Thyroid gland (tissue), 4 donors: ENCODE measurements around the gene TGM1.

ENCODE experiments used
- POLR2A ChIP-seq, 2 donors: fragments of 450-650 bp; IDR thresholded peaks; one replicate each; pipeline ENCODE4 v1.6.1; 2017; ENCODE audit warnings: antibody characterized with exemption in 2 of 2, mild to moderate bottlenecking in 2 of 2, moderate library complexity in 1 of 2
- TF ChIP-seq, protein P1 (sequence below), 6 experiments: fragments of 200-600 bp in 3 of 6; fragments of 450-650 bp in 3 of 6; sonication (generic) in 3 of 6; IDR thresholded peaks; one replicate each; pipeline ENCODE4 v1.5.1; 2016 to 2019; ENCODE audit warnings: antibody characterized with exemption in 6 of 6, mild to moderate bottlenecking in 2 of 6, inconsistent platforms in 1 of 6, moderate library complexity in 1 of 6

DNA sequence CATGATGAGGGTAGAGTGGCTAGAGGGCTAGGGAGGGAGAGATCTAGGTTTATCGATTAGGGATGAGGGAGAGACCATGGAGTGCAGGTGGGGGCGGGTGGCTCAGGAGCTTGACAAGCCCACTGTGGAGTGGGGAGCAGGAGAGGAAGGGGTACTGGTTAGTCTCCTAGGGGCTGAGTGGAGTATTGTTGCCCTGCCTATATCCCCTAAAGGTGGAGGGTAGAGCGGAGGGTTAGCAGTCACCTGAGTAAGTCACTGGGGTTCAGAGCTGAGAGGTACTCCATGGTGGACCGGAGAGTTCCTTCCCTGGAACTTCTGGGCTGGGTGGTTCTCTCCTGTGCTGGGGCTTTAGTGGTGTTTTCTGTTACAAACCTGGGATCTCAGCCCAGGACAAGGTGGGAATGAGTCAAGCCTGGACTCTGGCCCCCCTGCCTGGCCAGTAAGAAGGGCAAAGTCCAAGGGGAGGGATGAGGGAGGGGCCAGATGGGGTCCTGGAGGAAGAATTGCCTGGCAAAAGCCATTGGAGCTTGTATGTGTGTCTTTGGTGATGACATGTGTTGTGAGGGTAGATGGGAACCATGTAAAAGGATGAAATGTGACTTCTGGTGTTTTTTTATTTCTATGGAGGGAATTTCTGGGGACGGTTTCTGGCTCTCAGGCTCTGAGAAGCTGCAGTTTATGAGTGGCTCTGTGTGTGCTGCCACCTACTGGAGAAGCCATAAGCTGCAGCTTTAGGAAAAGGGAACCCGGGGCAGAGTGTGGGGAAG, 44.8 kb upstream of the TGM1 start, which contains the start of gene CIDEB:
- TF ChIP-seq, protein P1, sequence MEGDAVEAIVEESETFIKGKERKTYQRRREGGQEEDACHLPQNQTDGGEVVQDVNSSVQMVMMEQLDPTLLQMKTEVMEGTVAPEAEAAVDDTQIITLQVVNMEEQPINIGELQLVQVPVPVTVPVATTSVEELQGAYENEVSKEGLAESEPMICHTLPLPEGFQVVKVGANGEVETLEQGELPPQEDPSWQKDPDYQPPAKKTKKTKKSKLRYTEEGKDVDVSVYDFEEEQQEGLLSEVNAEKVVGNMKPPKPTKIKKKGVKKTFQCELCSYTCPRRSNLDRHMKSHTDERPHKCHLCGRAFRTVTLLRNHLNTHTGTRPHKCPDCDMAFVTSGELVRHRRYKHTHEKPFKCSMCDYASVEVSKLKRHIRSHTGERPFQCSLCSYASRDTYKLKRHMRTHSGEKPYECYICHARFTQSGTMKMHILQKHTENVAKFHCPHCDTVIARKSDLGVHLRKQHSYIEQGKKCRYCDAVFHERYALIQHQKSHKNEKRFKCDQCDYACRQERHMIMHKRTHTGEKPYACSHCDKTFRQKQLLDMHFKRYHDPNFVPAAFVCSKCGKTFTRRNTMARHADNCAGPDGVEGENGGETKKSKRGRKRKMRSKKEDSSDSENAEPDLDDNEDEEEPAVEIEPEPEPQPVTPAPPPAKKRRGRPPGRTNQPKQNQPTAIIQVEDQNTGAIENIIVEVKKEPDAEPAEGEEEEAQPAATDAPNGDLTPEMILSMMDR (IDR thresholded peaks at IDR 0.05): peak; percentile 66 to 93 (median 80)
- TF ChIP-seq POLR2A (IDR thresholded peaks at IDR 0.05): no peak
